Esophagus (tissue), 2 donors: ENCODE results near the gene ANKRD33B. TPM values are rescaled to one million over a fixed set of nuclear protein-coding genes. Genes with fewer than 3 reads are reported as not detected.
A peak's percentile ranks its signal among the peaks of the same experiment; 100 is the strongest.

ENCODE experiments used
- H3K27ac ChIP-seq, 2 donors: one replicate each; pipeline ENCODE4 v1.5.1; 2013; ENCODE audit warnings: low read depth in 2 of 2, mild to moderate bottlenecking in 2 of 2, inconsistent platforms in 1 of 2, low read length in 1 of 2, moderate library complexity in 1 of 2
- H3K27me3 ChIP-seq, 2 donors: one replicate each; pipeline ENCODE4 v1.6.1; 2013; ENCODE audit warnings: low read length in 2 of 2, control low read depth in 1 of 2, mild to moderate bottlenecking in 1 of 2; ENCODE audit not compliant: insufficient read depth in 2 of 2, control insufficient read depth in 1 of 2
- H3K36me3 ChIP-seq, 2 donors: one replicate each; pipeline ENCODE4 v1.6.1; 2013; ENCODE audit warnings: low read length in 1 of 2; ENCODE audit not compliant: control insufficient read depth in 2 of 2, insufficient read depth in 2 of 2
- H3K4me1 ChIP-seq, 2 donors: one replicate each; pipeline ENCODE4 v1.6.1; 2013; ENCODE audit warnings: low read length in 1 of 2; ENCODE audit not compliant: control insufficient read depth in 2 of 2, insufficient read depth in 2 of 2
- H3K4me3 ChIP-seq, 2 donors: one replicate each; pipeline ENCODE4 v1.5.1; 2013; ENCODE audit warnings: low read length in 2 of 2, mild to moderate bottlenecking in 2 of 2, low read depth in 1 of 2, moderate library complexity in 1 of 2
- H3K9me3 ChIP-seq, 2 donors: one replicate each; pipeline ENCODE4 v1.6.1; 2013; ENCODE audit warnings: mild to moderate bottlenecking in 2 of 2, low read depth in 1 of 2, low read length in 1 of 2, moderate library complexity in 1 of 2; ENCODE audit not compliant: control insufficient read depth in 2 of 2, insufficient read depth in 1 of 2
- WGBS, 2 donors: extraction: QIAGEN DNeasy Blood & Tissue Kit; methylation state at CpG; one replicate each; pipeline ENCODE4 v1.1.7; 2013; 5-methylcytosine and 5-hydroxymethylcytosine counted together
- polyA plus RNA-seq, 2 donors: library from polyadenylated mRNA; stranded (reverse); fragments of 200-250 nt; gene quantifications; one replicate each; pipeline ENCODE4 v1.2.3, GENCODE V29; 2013
- donor health status: healthy with polysubstance abuse.
- donor health status: Bipolar disorder and iron deficiency.

ANKRD33B gene
- polyA plus RNA-seq, 2 donors: 0.55 to 1.3 TPM

DNA sequence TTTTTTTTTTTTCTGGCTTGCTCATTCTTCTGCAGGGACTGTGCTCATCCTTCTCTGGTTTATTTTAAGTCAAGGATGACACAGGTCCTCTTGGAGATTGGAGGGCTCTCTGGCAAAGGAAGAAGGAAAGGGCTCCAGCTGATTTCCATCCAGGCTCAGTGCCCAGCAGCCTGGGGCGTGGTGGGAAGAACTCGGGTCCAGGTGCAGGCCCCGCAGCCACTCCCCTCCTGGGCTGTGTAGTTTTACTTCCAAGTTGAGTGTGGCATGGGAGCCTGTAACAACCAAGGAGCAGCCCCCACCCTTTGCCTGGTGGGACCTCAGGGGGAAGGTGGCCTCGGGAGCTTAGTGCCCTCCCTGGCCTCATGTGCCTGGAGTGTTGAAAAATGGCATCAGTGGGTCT, 58.9 kb downstream of the ANKRD33B start:
- H3K27me3 ChIP-seq: no peaks in the 10 kb centered on the region
- no peak overlapping the region for H3K27ac ChIP-seq
- 46 to 47% methylated on average over 4 of the region's 4 CpGs for WGBS, 2 donors
- no peaks in the 10 kb centered on the region for H3K4me1 ChIP-seq
- H3K9me3 ChIP-seq: no peaks in the 10 kb centered on the region
- H3K36me3 ChIP-seq: no peaks in the 10 kb centered on the region
- no peak overlapping the region for H3K4me3 ChIP-seq

DNA sequence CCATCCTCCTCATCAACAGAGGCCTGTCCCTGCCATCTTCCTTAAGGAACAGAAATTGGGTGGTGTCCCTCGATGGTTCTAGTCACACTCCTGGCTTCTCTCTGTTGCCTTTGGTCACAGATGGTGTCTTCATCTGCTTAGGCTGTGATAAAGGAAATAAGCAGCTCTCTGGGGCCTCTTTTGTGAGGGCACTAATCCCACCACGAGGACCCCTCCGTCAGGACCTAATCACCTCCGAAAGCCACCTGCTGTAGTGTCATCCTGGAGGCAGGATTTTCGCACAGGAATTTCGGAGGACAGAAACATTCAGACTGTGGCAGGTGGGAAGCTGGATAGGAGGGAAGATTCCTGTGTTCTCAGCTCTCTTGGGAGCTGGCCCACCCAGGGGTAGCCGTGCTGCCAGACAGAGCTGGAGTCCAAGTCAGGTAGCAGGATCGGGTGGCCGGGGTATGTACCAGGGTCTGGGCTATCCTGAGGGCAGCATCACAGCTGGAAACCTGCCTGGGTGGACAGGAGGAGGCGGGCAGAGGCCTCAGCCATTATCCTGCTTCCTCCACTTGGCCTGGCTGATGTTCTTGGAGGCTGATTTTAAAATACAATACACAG, 59.5 kb downstream of the ANKRD33B start:
- no peak overlapping the region for H3K4me3 ChIP-seq
- H3K36me3 ChIP-seq: no peaks in the 10 kb centered on the region
- H3K27me3 ChIP-seq: no peaks in the 10 kb centered on the region
- WGBS, 2 donors: 86 to 89% methylated on average over 10 of the region's 10 CpGs
- no peak overlapping the region for H3K27ac ChIP-seq
- no peaks in the 10 kb centered on the region for H3K4me1 ChIP-seq
- H3K9me3 ChIP-seq: no peaks in the 10 kb centered on the region

- no peaks in the 10 kb centered on the region for H3K27me3 ChIP-seq
- H3K4me1 ChIP-seq: no peaks in the 10 kb centered on the region
- H3K27ac ChIP-seq: no peak overlapping the region
- H3K9me3 ChIP-seq: no peaks in the 10 kb centered on the region
- no peak overlapping the region for H3K4me3 ChIP-seq
- no peaks in the 10 kb centered on the region for H3K36me3 ChIP-seq
- WGBS, 2 donors: 82 to 87% methylated on average over 11 of the region's 11 CpGs
These were observed 60.3 kb downstream of the ANKRD33B start for GRCh38 chr5:10624206-10624605.

DNA sequence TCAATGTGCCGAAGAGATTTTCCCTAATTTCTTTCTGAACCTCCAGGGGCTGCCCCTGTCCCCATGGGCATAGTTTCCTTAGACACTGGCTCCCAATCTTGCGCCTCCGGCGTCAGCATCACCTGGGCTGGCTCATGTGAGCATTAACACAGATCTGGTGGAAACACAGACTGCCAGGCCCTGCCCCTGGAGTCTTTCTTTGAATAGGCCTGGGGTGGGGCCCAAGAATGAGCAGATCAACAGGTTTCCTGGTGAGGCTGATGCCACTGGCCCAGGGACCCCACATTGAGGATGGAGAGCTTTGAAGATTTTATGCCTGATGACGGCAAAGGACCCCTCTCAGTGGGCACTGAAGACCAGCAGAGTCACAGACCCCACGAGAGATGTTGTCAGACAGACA, 60.8 kb downstream of the ANKRD33B start:
- no peaks in the 10 kb centered on the region for H3K27me3 ChIP-seq
- no peaks in the 10 kb centered on the region for H3K9me3 ChIP-seq
- H3K27ac ChIP-seq: no peak overlapping the region
- no peaks in the 10 kb centered on the region for H3K4me1 ChIP-seq
- H3K36me3 ChIP-seq: no peaks in the 10 kb centered on the region
- no peak overlapping the region for H3K4me3 ChIP-seq
- WGBS, 2 donors: 92 to 93% methylated on average over 6 of the region's 6 CpGs

- no peaks in the 10 kb centered on the region for H3K4me1 ChIP-seq
- H3K36me3 ChIP-seq: no peaks in the 10 kb centered on the region
- no peaks in the 10 kb centered on the region for H3K27me3 ChIP-seq
- WGBS, 2 donors: 94 to 98% methylated on average over 15 of the region's 15 CpGs
- H3K27ac ChIP-seq: no peak overlapping the region
- no peaks in the 10 kb centered on the region for H3K9me3 ChIP-seq
- H3K4me3 ChIP-seq: no peak overlapping the region
These were observed 62.0 kb downstream of the ANKRD33B start for GRCh38 chr5:10625700-10626472.

GRCh38 chr5:10626473-10627013, 62.7 kb downstream of the ANKRD33B start:
- WGBS, 2 donors: 76% methylated on average over 12 of the region's 12 CpGs
- H3K27ac ChIP-seq: peak overlapping the region in 1 of 2 donors; percentile 22
- no peaks in the 10 kb centered on the region for H3K27me3 ChIP-seq
- H3K9me3 ChIP-seq: no peaks in the 10 kb centered on the region
- no peak overlapping the region for H3K4me3 ChIP-seq
- no peaks in the 10 kb centered on the region for H3K36me3 ChIP-seq
- no peaks in the 10 kb centered on the region for H3K4me1 ChIP-seq

GRCh38 chr5:10627160-10627701, 63.4 kb downstream of the ANKRD33B start:
- Histone ChIP-seq H3K27me3 (no peaks in the 10 kb centered on the region), H3K9me3 (no peaks in the 10 kb centered on the region), H3K4me3 (peak overlapping the region in 1 of 2 donors; percentile 19), H3K4me1 (no peaks in the 10 kb centered on the region), H3K27ac (peak overlapping the region; percentile 61 to 85), H3K36me3 (no peaks in the 10 kb centered on the region)
- 9 to 11% methylated on average over 12 of the region's 12 CpGs for WGBS, 2 donors

GRCh38 chr5:10628601-10629000, 64.7 kb downstream of the ANKRD33B start:
- no peaks in the 10 kb centered on the region for H3K4me1 ChIP-seq
- no peaks in the 10 kb centered on the region for H3K36me3 ChIP-seq
- 91 to 93% methylated on average over 7 of the region's 7 CpGs for WGBS, 2 donors
- H3K27ac ChIP-seq: no peak overlapping the region
- no peaks in the 10 kb centered on the region for H3K27me3 ChIP-seq
- H3K9me3 ChIP-seq: no peaks in the 10 kb centered on the region
- H3K4me3 ChIP-seq: no peak overlapping the region

DNA sequence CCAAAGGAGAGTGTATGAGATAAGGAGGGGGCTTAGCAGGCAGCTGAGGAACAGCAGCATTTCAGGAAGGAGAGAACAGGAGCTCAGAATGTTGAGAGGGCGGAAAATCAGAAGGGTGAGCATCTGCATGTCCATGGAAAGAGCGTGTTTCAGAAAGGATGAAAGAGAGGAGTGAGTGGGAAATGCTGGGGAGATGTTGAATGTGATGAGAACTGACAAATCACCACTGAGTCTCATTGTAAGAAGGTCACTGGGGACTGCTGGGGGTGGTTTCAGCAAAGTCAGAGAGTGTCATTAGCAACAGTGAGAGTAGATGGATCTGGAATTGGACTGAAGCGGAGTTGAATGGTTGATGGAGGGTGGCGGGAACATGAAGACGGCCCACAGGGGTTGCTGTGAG, 65.8 kb downstream of the ANKRD33B start:
- Histone ChIP-seq H3K27me3 (no peaks in the 10 kb centered on the region), H3K4me1 (no peaks in the 10 kb centered on the region), H3K9me3 (no peaks in the 10 kb centered on the region), H3K4me3 (no peak overlapping the region), H3K36me3 (no peaks in the 10 kb centered on the region), H3K27ac (no peak overlapping the region)
- WGBS, 2 donors: 88 to 94% methylated on average over 5 of the region's 5 CpGs
